Ramos (cell line): ENCODE measurements around the gene DNAH6.

Source experiments
- in situ Hi-C: fragments of 300-500 bp; cut with MboI; formaldehyde crosslinking; loops from one replicate; pipeline ENCODE4 v1.14.3; 2022; ENCODE audit warnings: low sequenced_read_pairs; ENCODE audit not compliant: unreplicated experiment

The DNAH6 gene

GRCh38 chr2:84788027-84788426 is 271.7 kb downstream of the DNAH6 start:
- in situ Hi-C loops: no loop called here

- in situ Hi-C loops: no loop called here
Measured at GRCh38 chr2:84788498-84788897, 272.2 kb downstream of the DNAH6 start.

DNA sequence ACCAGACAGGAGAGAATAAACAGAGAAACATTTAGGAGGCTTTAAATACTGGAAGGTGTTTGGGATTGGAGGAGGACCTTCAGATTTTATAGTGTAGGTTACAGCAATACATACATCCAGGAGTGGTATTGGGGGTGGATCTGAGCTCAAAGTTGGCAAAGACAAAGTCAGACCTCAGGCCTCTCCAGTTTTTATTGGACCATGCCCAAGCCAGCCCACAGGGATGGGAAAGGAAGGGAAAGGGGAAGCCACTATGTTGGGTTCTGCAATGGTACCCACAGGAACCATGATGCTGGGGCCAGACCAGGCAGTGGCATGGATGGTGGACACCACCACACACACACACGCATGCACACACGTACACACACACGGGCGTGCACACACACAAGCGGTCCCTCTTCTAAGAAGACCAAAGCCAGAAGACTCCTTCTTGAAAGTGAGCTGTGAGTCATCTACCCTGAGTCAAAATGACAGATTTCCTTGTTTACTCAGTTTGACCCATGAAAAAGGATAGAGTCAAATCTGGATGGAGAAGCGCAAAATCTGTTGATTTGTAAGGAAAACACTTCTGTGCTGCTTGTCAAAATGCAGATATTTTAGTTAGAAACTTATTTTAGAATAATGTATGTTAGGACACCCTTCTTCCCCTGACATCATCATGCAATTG is 276.7 kb downstream of the DNAH6 start:
- in situ Hi-C loops: no loop called here

GRCh38 chr2:84793641-84794040 is 277.3 kb downstream of the DNAH6 start:
- in situ Hi-C loops: no loop called here

DNA sequence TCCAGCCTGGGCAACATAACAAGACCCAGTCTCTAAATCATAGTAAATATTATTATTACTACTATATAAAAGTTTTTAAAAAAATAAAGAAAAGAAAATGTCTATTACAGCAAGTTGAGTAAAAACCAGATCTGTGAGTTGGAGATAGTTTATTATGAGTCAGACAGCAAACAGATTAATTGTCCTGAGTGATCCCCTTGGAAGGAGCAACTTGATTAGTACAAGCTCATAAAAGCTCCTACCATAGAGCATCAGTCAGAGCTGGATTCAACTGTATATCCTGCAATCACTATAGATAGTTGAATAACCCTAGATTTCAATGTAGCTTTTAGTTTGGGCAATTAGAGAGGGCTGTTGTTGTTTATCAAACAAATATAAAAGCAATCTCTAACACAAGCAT is 280.5 kb downstream of the DNAH6 start:
- in situ Hi-C loops: no loop called here

DNA sequence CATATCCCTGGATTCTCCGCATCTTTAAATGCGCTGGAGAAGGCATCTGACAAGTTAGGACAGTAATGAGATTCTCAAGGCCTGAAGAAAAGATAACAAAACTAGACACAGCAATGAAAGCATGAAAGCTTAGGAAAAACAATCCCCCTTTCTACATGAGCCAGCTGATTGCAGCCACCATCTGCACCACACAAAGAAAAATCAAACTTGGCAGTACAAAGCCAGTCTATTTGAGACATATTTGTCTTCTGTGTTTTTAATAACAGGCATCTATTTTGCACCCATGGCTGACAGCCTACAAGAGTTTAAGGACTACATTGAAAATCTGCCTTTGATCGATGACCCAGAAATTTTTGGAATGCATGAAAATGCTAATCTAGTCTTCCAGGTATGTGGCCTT is 281.0 kb downstream of the DNAH6 start:
- in situ Hi-C loops: no loop called here

DNA sequence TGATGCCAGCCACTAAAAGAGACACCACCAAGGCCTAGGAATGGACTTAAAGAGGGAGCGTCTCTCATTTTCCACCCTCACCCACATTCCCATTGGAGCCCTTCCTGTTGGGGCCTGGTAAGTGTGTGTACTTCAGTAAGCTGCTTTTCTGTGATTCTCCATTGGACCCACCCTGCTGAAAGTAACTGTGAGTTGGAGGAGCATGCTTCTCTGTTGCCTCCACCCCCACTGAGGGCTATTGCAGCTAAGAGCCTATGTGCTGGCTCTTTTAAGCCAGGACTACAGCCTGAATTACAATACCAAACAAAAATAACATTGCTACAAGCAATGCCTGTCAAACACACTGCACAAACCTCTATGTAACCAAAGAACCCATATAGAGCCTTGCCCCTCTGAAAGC is 283.5 kb downstream of the DNAH6 start:
- in situ Hi-C loops: no loop called here

DNA sequence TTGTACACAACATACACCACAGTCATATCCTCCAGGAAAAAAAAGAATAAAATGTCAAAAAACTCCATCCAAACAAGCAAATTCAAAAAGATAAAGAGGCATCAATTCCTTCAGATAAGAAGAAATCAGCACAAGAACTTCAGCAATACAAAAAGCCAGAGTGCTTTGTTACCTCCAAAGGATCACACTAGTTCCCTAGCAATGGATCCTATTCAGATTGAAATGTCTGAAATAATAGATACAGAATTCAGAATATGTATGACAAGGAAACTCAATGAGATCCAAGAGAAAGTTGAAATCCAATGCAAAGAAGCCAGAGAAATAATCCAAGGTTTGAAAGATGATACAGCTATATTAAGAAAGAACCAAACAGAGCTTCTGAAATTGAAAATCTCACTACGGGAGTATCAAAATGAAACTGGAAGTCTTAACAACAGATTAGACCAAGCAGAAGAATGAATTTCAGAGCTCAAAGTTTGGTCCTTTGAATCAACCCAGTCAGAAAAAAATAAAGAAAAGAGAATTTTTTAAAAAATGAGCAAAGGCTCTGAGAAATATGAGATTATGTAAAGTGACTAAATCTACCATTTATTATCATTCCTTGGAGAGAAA is 284.0 kb downstream of the DNAH6 start:
- in situ Hi-C loops: no loop called here

GRCh38 chr2:84801811-84802210 is 285.5 kb downstream of the DNAH6 start:
- in situ Hi-C loops: no loop called here

DNA sequence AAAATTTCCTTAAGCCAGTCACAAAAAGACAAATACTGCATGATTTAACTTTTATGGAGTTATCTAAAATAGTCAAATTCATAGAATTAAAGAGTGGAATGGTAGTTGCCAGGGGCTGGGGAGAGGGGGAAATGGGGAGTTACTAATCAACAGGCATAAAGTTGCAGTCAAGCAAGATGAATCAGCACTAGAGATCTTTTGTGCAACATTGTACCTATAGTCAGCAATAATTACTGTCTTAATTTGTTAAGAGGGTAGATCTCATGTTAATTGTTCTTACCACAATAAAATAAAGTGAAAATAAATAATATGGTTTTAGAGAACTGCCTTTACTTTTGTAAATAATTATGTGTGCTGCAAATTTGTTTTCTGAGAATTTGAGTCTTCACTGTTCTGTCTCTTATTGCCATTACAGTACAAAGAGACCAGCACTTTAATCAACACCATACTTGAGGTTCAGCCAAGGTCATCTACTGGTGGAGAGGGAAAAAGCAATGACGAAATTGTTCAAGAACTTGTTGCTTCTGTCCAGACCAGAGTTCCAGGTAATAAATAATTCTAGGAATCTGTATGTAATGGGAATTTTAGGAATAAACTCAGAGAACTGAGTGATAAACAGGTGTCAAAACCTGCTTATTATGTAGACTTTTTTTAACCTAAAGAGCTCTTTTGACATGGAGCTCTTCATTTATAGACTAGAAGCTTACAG is 289.1 kb downstream of the DNAH6 start:
- in situ Hi-C loops: no loop called here

DNA sequence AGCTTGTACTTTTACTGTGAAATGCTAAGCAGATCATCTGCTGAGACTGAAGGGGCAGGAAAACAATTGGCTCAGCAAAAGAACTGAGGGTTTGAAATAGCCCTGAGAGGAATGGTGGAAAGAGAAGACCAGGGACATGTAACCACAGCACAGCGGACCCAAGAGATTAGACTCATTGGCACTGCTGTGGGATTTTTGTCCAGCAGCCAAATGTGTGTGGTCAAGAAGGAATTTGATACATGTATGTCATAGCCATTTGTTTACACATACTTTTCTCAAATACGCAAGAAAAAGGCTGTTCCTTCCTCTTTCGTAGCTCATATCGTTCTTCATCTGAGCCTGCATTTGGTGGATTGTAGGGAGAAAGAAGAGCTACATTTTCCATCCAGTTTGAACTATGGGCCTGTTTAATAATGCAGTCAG is 290.8 kb downstream of the DNAH6 start:
- in situ Hi-C loops: no loop called here

- in situ Hi-C loops: no loop called here
Measured at GRCh38 chr2:84808279-84808678, 292.0 kb downstream of the DNAH6 start.

- in situ Hi-C loops: no loop called here
Measured at GRCh38 chr2:84811839-84812431, 295.6 kb downstream of the DNAH6 start.

DNA sequence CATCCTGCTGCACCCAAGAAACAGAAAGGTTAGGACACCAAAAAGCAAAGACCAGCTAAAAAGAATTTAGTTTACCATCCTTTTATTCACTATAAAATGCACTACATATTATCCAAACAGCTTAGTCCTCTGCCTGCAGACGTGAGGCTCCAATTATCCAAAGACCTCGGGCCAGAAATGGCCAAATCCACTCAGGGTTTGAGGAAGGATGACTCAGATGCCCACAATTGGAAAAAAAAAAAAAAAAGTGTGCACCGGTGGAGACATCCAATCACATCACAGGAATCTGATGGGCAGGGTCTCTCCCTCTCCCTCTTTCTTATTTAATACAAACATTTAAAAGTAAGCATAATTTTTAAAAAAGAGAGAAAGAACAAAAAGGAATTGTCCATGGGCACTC is 298.8 kb downstream of the DNAH6 start:
- in situ Hi-C loops: no loop called here

- in situ Hi-C loops: no loop called here
Measured at GRCh38 chr2:84816426-84817026, 300.2 kb downstream of the DNAH6 start.

GRCh38 chr2:84817239-84817655 is 300.9 kb downstream of the DNAH6 start:
- in situ Hi-C loops: no loop called here

DNA sequence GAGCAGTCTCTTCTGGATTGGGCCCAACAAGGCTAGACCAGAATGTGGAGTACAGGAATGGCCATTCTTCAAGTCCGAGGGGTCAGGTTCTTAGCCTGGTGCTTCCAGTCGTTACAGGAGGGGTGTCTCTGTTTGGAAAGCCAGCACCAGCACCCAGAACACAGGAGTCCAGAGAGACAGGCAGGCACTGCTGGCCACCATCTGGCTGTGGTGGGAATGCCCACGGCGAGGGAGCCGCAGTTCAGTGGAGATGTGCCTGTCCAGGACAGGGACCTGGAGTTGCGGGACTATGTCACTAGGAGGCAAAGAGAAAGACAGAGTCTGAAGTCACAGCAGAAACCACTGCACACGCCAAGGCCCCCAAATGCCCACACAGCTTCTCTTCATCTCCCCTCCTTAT is 305.5 kb downstream of the DNAH6 start:
- in situ Hi-C loops: no loop called here

GRCh38 chr2:84823229-84823628 is 306.9 kb downstream of the DNAH6 start:
- in situ Hi-C loops: no loop called here

- in situ Hi-C loops: no loop called here
Measured at GRCh38 chr2:84823788-84824187, 307.5 kb downstream of the DNAH6 start.

DNA sequence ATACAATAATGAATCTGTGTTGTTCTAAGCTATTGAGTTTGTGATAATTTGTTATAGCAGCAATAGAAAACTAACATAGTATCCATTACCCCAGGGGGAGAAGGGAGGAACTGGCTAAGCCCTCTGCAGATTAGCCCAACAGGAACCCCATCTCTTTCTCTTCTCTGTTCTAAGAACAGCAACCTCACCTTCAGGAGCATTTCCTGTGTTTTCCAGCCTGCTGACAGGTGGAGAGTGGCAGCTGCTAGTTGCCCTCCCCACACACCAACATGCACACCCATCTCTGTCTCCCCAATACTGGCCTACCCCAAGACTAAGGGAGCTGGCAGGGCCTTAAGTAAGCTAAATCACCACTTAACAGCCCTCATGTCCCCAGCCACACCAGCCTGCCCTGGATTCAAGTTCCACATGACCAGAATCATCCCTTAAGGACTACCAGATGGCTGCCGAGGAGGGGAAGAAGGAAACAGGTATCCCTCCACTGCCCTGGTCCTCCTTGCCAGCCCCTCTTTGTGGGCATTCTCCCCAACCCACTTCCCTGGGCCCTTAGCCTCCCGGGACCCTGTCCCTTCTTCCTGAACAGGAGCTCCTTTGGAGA is 311.8 kb downstream of the DNAH6 start:
- in situ Hi-C loops: no loop called here
